Neural cell (in vitro differentiated cells): Measurements from ENCODE around the gene PPM1H. TPM values are rescaled to one million over a fixed set of nuclear protein-coding genes. Genes with fewer than 3 reads are reported as not detected.

Source experiments
- H2AFZ ChIP-seq: fragments of 200-600, 300-800 bp; sonication (generic), shearing (Covaris generic); 2 replicates; pipeline ENCODE4 v1.6.0; 2014; ENCODE audit warnings: low read depth, mild to moderate bottlenecking, antibody characterized with exemption, low read length, moderate library complexity
- H3F3A ChIP-seq: fragments of 200-600 bp; shearing (Covaris generic); 2 replicates; pipeline ENCODE4 v1.6.1; 2016; ENCODE audit warnings: mild to moderate bottlenecking, moderate library complexity, mixed read lengths, antibody characterized with exemption, low read length; ENCODE audit not compliant: insufficient read depth, poor library complexity, severe bottlenecking
- H3K27ac ChIP-seq: fragments of 200-600, 300-800 bp; sonication (generic), shearing (Covaris generic); 2 replicates; pipeline ENCODE4 v1.5.1; 2014; ENCODE audit warnings: mild to moderate bottlenecking, low read length, moderate library complexity
- H3K27me3 ChIP-seq: fragments of 300-800, 200-600 bp; sonication (generic), shearing (Covaris generic); 2 replicates; pipeline ENCODE4 v1.6.0; 2014; ENCODE audit warnings: mild to moderate bottlenecking, low read depth, low read length, moderate library complexity; ENCODE audit not compliant: insufficient read depth
- H3K36me3 ChIP-seq: fragments of 300-800, 200-600 bp; sonication (generic), shearing (Covaris generic); 2 replicates; pipeline ENCODE4 v1.5.1; 2014; ENCODE audit warnings: mild to moderate bottlenecking, antibody characterized with exemption, low read length, moderate library complexity; ENCODE audit not compliant: insufficient read depth
- H3K4me2 ChIP-seq: fragments of 300-800, 200-600 bp; sonication (generic), shearing (Covaris generic); 2 replicates; pipeline ENCODE4 v1.6.0; 2014; ENCODE audit warnings: mild to moderate bottlenecking, low read length
- H3K4me3 ChIP-seq: fragments of 300-800, 200-600 bp; sonication (generic), shearing (Covaris generic); 2 replicates; pipeline ENCODE4 v1.5.1; 2014; ENCODE audit warnings: mild to moderate bottlenecking, low read length, moderate library complexity
- H3K79me2 ChIP-seq: fragments of 200-600 bp; shearing (Covaris generic); replicated peaks from 2 replicates; pipeline ENCODE4 v1.6.0; 2014; ENCODE audit warnings: mild to moderate bottlenecking, low read length, moderate library complexity; ENCODE audit not compliant: insufficient read depth
- H3K9ac ChIP-seq: fragments of 300-800, 200-600 bp; sonication (generic), shearing (Covaris generic); 2 replicates; pipeline ENCODE4 v1.6.1; 2016; ENCODE audit warnings: mild to moderate bottlenecking, low read length, mixed read lengths
- H3K9me2 ChIP-seq: fragments of 200-600 bp; shearing (Covaris generic); 2 replicates; pipeline ENCODE4 v1.6.1; 2016; ENCODE audit warnings: mild to moderate bottlenecking, low read length, mixed read lengths; ENCODE audit not compliant: insufficient read depth
- H3K9me3 ChIP-seq: fragments of 200-600, 300-800 bp; sonication (generic), shearing (Covaris generic); 2 replicates; pipeline ENCODE4 v1.6.1; 2016; ENCODE audit warnings: mild to moderate bottlenecking, mixed run types, low read length, moderate library complexity, mixed read lengths
- H4K20me1 ChIP-seq: fragments of 200-600 bp; shearing (Covaris generic); 2 replicates; pipeline ENCODE4 v1.6.1; 2016; ENCODE audit warnings: mild to moderate bottlenecking, mixed run types; ENCODE audit not compliant: insufficient read depth
- EP300 ChIP-seq: fragments of 450-650 bp; conservative IDR thresholded peaks from 2 replicates; pipeline ENCODE4 v1.6.1; 2014; ENCODE audit warnings: antibody characterized with exemption, mild to moderate bottlenecking, moderate library complexity; ENCODE audit not compliant: poor library complexity, severe bottlenecking
- EZH2 ChIP-seq: fragments of 200-600, 300-800 bp; shearing (Covaris generic), sonication (generic); IDR thresholded peaks from 2 replicates; pipeline ENCODE4 v1.6.1; 2014; ENCODE audit warnings: antibody characterized with exemption, low read length, borderline replicate concordance, mild to moderate bottlenecking; ENCODE audit not compliant: insufficient read depth, poor library complexity, severe bottlenecking
- MXI1 ChIP-seq: fragments of 450-650 bp; conservative IDR thresholded peaks from 2 replicates; pipeline ENCODE4 v1.6.1; 2014; ENCODE audit warnings: antibody characterized with exemption, mild to moderate bottlenecking; ENCODE audit not compliant: poor library complexity, severe bottlenecking
- POLR2AphosphoS5 ChIP-seq: IDR thresholded peaks from 2 replicates; pipeline ENCODE4 v1.6.1; 2012
- RAD21 ChIP-seq: fragments of 450-650 bp; conservative IDR thresholded peaks from 2 replicates; pipeline ENCODE4 v1.6.1; 2014; ENCODE audit warnings: antibody characterized with exemption, mild to moderate bottlenecking, moderate library complexity
- SMC3 ChIP-seq: fragments of 450-650 bp; conservative IDR thresholded peaks from 2 replicates; pipeline ENCODE4 v1.6.1; 2014; ENCODE audit warnings: antibody characterized with exemption, mild to moderate bottlenecking, moderate library complexity; ENCODE audit not compliant: poor library complexity
- TAF1 ChIP-seq: IDR thresholded peaks from 2 replicates; pipeline ENCODE4 v1.6.1; 2012; ENCODE audit warnings: low read depth
- polyA plus RNA-seq: library from polyadenylated mRNA; depleted of rRNA; stranded (reverse); fragments of >200 nt; gene quantifications from 2 replicates; pipeline ENCODE4 v1.2.3, GENCODE V29; 2014
- TF ChIP-seq, protein P1 (sequence below): IDR thresholded peaks from 2 replicates; pipeline ENCODE4 v1.6.1; 2012; ENCODE audit warnings: borderline replicate concordance
- TF ChIP-seq, protein P2 (sequence below): fragments of 450-650 bp; IDR thresholded peaks from 2 replicates; pipeline ENCODE4 v1.5.1; 2014; ENCODE audit warnings: antibody characterized with exemption, mild to moderate bottlenecking, moderate library complexity; ENCODE audit not compliant: poor library complexity, severe bottlenecking

The PPM1H gene
- polyA plus RNA-seq, 1 donor from 2014 or later: 3.9 TPM

GRCh38 chr12:62963486-62964041, 28.6 kb upstream of the PPM1H start:
- TF ChIP-seq, protein P1, sequence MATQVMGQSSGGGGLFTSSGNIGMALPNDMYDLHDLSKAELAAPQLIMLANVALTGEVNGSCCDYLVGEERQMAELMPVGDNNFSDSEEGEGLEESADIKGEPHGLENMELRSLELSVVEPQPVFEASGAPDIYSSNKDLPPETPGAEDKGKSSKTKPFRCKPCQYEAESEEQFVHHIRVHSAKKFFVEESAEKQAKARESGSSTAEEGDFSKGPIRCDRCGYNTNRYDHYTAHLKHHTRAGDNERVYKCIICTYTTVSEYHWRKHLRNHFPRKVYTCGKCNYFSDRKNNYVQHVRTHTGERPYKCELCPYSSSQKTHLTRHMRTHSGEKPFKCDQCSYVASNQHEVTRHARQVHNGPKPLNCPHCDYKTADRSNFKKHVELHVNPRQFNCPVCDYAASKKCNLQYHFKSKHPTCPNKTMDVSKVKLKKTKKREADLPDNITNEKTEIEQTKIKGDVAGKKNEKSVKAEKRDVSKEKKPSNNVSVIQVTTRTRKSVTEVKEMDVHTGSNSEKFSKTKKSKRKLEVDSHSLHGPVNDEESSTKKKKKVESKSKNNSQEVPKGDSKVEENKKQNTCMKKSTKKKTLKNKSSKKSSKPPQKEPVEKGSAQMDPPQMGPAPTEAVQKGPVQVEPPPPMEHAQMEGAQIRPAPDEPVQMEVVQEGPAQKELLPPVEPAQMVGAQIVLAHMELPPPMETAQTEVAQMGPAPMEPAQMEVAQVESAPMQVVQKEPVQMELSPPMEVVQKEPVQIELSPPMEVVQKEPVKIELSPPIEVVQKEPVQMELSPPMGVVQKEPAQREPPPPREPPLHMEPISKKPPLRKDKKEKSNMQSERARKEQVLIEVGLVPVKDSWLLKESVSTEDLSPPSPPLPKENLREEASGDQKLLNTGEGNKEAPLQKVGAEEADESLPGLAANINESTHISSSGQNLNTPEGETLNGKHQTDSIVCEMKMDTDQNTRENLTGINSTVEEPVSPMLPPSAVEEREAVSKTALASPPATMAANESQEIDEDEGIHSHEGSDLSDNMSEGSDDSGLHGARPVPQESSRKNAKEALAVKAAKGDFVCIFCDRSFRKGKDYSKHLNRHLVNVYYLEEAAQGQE: no peak
- TF ChIP-seq SMC3: no peak
- no peak for TF ChIP-seq RAD21
- TF ChIP-seq, protein P2, sequence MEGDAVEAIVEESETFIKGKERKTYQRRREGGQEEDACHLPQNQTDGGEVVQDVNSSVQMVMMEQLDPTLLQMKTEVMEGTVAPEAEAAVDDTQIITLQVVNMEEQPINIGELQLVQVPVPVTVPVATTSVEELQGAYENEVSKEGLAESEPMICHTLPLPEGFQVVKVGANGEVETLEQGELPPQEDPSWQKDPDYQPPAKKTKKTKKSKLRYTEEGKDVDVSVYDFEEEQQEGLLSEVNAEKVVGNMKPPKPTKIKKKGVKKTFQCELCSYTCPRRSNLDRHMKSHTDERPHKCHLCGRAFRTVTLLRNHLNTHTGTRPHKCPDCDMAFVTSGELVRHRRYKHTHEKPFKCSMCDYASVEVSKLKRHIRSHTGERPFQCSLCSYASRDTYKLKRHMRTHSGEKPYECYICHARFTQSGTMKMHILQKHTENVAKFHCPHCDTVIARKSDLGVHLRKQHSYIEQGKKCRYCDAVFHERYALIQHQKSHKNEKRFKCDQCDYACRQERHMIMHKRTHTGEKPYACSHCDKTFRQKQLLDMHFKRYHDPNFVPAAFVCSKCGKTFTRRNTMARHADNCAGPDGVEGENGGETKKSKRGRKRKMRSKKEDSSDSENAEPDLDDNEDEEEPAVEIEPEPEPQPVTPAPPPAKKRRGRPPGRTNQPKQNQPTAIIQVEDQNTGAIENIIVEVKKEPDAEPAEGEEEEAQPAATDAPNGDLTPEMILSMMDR: no peak
- TF ChIP-seq POLR2AphosphoS5: no peak
- TF ChIP-seq EP300: no peak
- TF ChIP-seq MXI1: no peak
- no peak for TF ChIP-seq TAF1
- TF ChIP-seq EZH2: no peak
- no peaks in the 10 kb centered on the region for H3K27me3 ChIP-seq
- H3K79me2 ChIP-seq: no peaks in the 10 kb centered on the region

DNA sequence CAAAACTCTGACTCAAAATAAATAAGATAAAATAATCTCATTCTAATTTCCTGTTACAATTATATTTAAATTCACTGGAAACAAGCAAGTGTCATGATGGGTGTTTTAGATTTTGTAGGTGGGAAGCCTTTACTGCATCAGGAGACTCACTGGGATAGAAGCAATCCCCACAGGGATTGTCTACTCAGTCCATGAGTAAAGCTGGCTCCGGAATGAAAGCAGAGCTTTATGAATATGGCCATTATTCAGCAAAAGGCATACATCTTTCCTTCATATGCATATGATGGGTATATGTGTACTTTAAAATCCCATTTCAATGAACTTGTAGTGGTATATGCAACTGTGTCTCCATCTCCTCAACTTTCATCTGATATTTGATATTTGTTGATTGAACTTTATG, 25.4 kb upstream of the PPM1H start:
- Histone ChIP-seq H3K9me2 (no peaks in the 10 kb centered on the region), H4K20me1 (no peaks in the 10 kb centered on the region), H3K4me2 (no peak overlapping the region), H3K9me3 (no peaks in the 10 kb centered on the region), H3K27me3 (no peaks in the 10 kb centered on the region), H2AFZ (no peak overlapping the region), H3K79me2 (no peaks in the 10 kb centered on the region), H3F3A (no peaks in the 10 kb centered on the region), H3K36me3 (no peaks in the 10 kb centered on the region), H3K9ac (no peak overlapping the region), H3K4me3 (no peak overlapping the region), H3K27ac (no peak overlapping the region)
- TF ChIP-seq RAD21 (no peak), POLR2AphosphoS5 (no peak), EP300 (no peak), TAF1 (no peak), SMC3 (no peak), EZH2 (no peak), MXI1 (no peak)
- TF ChIP-seq, protein P1: no peak
- TF ChIP-seq, protein P2: no peak

More at GRCh38 chr12:62963486-62964041, 28.6 kb upstream of the PPM1H start:
- Histone ChIP-seq H3K4me2 (no peak overlapping the region), H4K20me1 (no peaks in the 10 kb centered on the region), H3K27ac (no peak overlapping the region), H2AFZ (no peak overlapping the region), H3K36me3 (no peaks in the 10 kb centered on the region), H3K9ac (no peak overlapping the region), H3K4me3 (no peak overlapping the region), H3F3A (no peaks in the 10 kb centered on the region), H3K9me2 (no peaks in the 10 kb centered on the region), H3K9me3 (no peaks in the 10 kb centered on the region)
